HG02870 (cell line): ENCODE data around the gene SPECC1.
"Not testable (repeated sequence)": the region's sequence is repeated elsewhere in the genome, so short reads cannot be mapped to it uniquely, and the experiment has no call there.

Source experiments
- ATAC-seq: cut with Tn5 transposase; IDR thresholded peaks from one replicate; pipeline ENCODE4 v1.9.1; 2021; ENCODE audit warnings: mild to moderate bottlenecking, moderate library complexity; ENCODE audit not compliant: unreplicated experiment

The SPECC1 gene

GRCh38 chr17:20009052-20009301 lies 182 bp upstream of the SPECC1 start:
- no peak for ATAC-seq

GRCh38 chr17:20010099-20010863 lies 1.1 kb downstream of the SPECC1 start:
- ATAC-seq = no peak

- ATAC-seq = no peak
Observed at GRCh38 chr17:20010936-20011335, 1.8 kb downstream of the SPECC1 start.

GRCh38 chr17:20012017-20012536 lies 2.9 kb downstream of the SPECC1 start:
- no peak for ATAC-seq

- ATAC-seq = not testable (repeated sequence)
Observed at GRCh38 chr17:20016475-20016992, 7.4 kb downstream of the SPECC1 start.

- no peak for ATAC-seq
Observed at GRCh38 chr17:20022701-20023100, 13.5 kb downstream of the SPECC1 start.

- no peak for ATAC-seq
Observed at GRCh38 chr17:20026960-20027359, 17.8 kb downstream of the SPECC1 start.

GRCh38 chr17:20028443-20028842 lies 19.3 kb downstream of the SPECC1 start:
- no peak for ATAC-seq

- no peak for ATAC-seq
Observed at GRCh38 chr17:20032636-20033035, 23.5 kb downstream of the SPECC1 start.

GRCh38 chr17:20033415-20033814 lies 24.3 kb downstream of the SPECC1 start:
- no peak for ATAC-seq

- ATAC-seq = no peak
Observed at GRCh38 chr17:20035501-20035900, 26.3 kb downstream of the SPECC1 start.

GRCh38 chr17:20037286-20037685 lies 28.1 kb downstream of the SPECC1 start:
- ATAC-seq = not testable (repeated sequence)

- ATAC-seq = no peak
Observed at GRCh38 chr17:20039037-20039436, 29.9 kb downstream of the SPECC1 start.

GRCh38 chr17:20040216-20040615 lies 31.1 kb downstream of the SPECC1 start:
- no peak for ATAC-seq

GRCh38 chr17:20043021-20043420 lies 33.9 kb downstream of the SPECC1 start:
- no peak for ATAC-seq

- no peak for ATAC-seq
Observed at GRCh38 chr17:20045476-20045875, 36.3 kb downstream of the SPECC1 start.

- no peak for ATAC-seq
Observed at GRCh38 chr17:20046629-20047028, 37.5 kb downstream of the SPECC1 start.

- ATAC-seq = no peak
Observed at GRCh38 chr17:20051624-20052023, 42.5 kb downstream of the SPECC1 start.

GRCh38 chr17:20053361-20053964 lies 44.3 kb downstream of the SPECC1 start:
- ATAC-seq = no peak

- ATAC-seq = peak; percentile 80
Observed at GRCh38 chr17:20059728-20060188, 50.6 kb downstream of the SPECC1 start.

- no peak for ATAC-seq
Observed at GRCh38 chr17:20063665-20064648, 54.8 kb downstream of the SPECC1 start.
